GM19025 (cell line): ENCODE results near the gene ZCCHC18.
"Not testable (repeated sequence)": the region's sequence is repeated elsewhere in the genome, so short reads cannot be mapped to it uniquely, and the experiment has no call there.

Source experiments
- ATAC-seq: cut with Tn5 transposase; IDR thresholded peaks from one replicate; pipeline ENCODE4 v1.9.1; 2021; ENCODE audit warnings: mild to moderate bottlenecking, low read depth, moderate library complexity; ENCODE audit not compliant: unreplicated experiment

ZCCHC18 gene

GRCh38 chrX:104112326-104112951 is at the start of gene ZCCHC18:
TSS of gene ZCCHC18 (plus strand) at chrX:104112523. CDS start at chrX:104114112, 1,589 bp downstream.
- peak; percentile 80 for ATAC-seq

GRCh38 chrX:104062636-104063035 is 49.7 kb upstream of the ZCCHC18 start:
- not testable (repeated sequence) for ATAC-seq

GRCh38 chrX:104075778-104076445 is 36.4 kb upstream of the ZCCHC18 start, which contains the start of gene TMSB15C:
TSS of gene TMSB15C (minus strand) at chrX:104076236.
- peak; percentile 93 for ATAC-seq

GRCh38 chrX:104077854-104078253 is 34.5 kb upstream of the ZCCHC18 start:
- ATAC-seq, result not testable (repeated sequence)

GRCh38 chrX:104084063-104084462 is 28.3 kb upstream of the ZCCHC18 start:
- no peak for ATAC-seq

GRCh38 chrX:104084534-104085277 is 27.6 kb upstream of the ZCCHC18 start:
- ATAC-seq, result no peak

- ATAC-seq, result no peak
These were observed 26.8 kb upstream of the ZCCHC18 start for GRCh38 chrX:104085477-104085876.

GRCh38 chrX:104085919-104086318 is 26.4 kb upstream of the ZCCHC18 start:
- ATAC-seq, result no peak

GRCh38 chrX:104098151-104098808 is 14.0 kb upstream of the ZCCHC18 start:
- ATAC-seq, result no peak

- no peak for ATAC-seq
These were observed 13.4 kb upstream of the ZCCHC18 start for GRCh38 chrX:104098919-104099318.

GRCh38 chrX:104104676-104105075 is 7.6 kb upstream of the ZCCHC18 start:
- no peak for ATAC-seq

- ATAC-seq, result no peak
These were observed 6.7 kb upstream of the ZCCHC18 start for GRCh38 chrX:104105330-104106262.

- ATAC-seq, result no peak
These were observed 3.4 kb upstream of the ZCCHC18 start for GRCh38 chrX:104108955-104109354.

- ATAC-seq, result not testable (repeated sequence)
These were observed 1.7 kb upstream of the ZCCHC18 start for GRCh38 chrX:104110491-104111240.

- peak; percentile 35 for ATAC-seq
These were observed 1.1 kb downstream of the ZCCHC18 start for GRCh38 chrX:104113222-104113965.

- no peak for ATAC-seq
These were observed 5.4 kb downstream of the ZCCHC18 start for GRCh38 chrX:104117759-104118158.

GRCh38 chrX:104118765-104119164 is 6.4 kb downstream of the ZCCHC18 start:
- no peak for ATAC-seq

GRCh38 chrX:104122829-104123228 is 10.5 kb downstream of the ZCCHC18 start:
- ATAC-seq, result no peak
